Measurements from ENCODE around the gene SNN.

SNN gene

GRCh38 chr16:11667824-11668622 lies at the start of gene SNN:
TSS of gene SNN (plus strand) at chr16:11668455. CDS start at chr16:11676060, 7,605 bp downstream.
- DNase-seq: peak; percentile 92

- DNase-seq: no peak
Measured at GRCh38 chr16:11619327-11619851, 48.9 kb upstream of the SNN start.

- DNase-seq: no peak
Measured at GRCh38 chr16:11620243-11621003, 47.8 kb upstream of the SNN start.

GRCh38 chr16:11621539-11621919 lies 46.7 kb upstream of the SNN start:
- no peak for DNase-seq

GRCh38 chr16:11621920-11622651 lies 46.2 kb upstream of the SNN start:
- DNase-seq: peak; percentile 62

- no peak for DNase-seq
Measured at GRCh38 chr16:11624205-11624604, 44.0 kb upstream of the SNN start.

GRCh38 chr16:11624636-11625607 lies 43.3 kb upstream of the SNN start:
- peak; percentile 24 for DNase-seq

- DNase-seq: no peak
Measured at GRCh38 chr16:11625769-11626168, 42.5 kb upstream of the SNN start.

- no peak for DNase-seq
Measured at GRCh38 chr16:11626657-11627291, 41.5 kb upstream of the SNN start.

- no peak for DNase-seq
Measured at GRCh38 chr16:11627292-11627663, 41.0 kb upstream of the SNN start.

- DNase-seq: no peak
Measured at GRCh38 chr16:11627822-11628457, 40.3 kb upstream of the SNN start.

GRCh38 chr16:11629071-11630030 lies 38.9 kb upstream of the SNN start:
- DNase-seq: peak; percentile 50

GRCh38 chr16:11630046-11630767 lies 38.0 kb upstream of the SNN start:
- peak; percentile 46 for DNase-seq

GRCh38 chr16:11630768-11631056 lies 37.5 kb upstream of the SNN start:
- no peak for DNase-seq

- DNase-seq: no peak
Measured at GRCh38 chr16:11631214-11631613, 37.0 kb upstream of the SNN start.

GRCh38 chr16:11632455-11632939 lies 35.8 kb upstream of the SNN start:
- peak; percentile 75 for DNase-seq

- DNase-seq: no peak
Measured at GRCh38 chr16:11633113-11633512, 35.1 kb upstream of the SNN start.

GRCh38 chr16:11634312-11634711 lies 33.9 kb upstream of the SNN start:
- no peak for DNase-seq

GRCh38 chr16:11635113-11635652 lies 33.1 kb upstream of the SNN start:
- no peak for DNase-seq
